SK-N-SH (cell line): ENCODE results near the gene PYY. TPM values are rescaled to one million over a fixed set of nuclear protein-coding genes. Genes with fewer than 3 reads are reported as not detected.

ENCODE experiments used
- CTCF ChIA-PET: fragments of 300-600, 350-600 bp; formaldehyde crosslinking; extraction: SDS; loops from one replicate; lab custom pipeline; 2021; lab: Yijun Ruan, JAX
- POLR2A ChIA-PET: fragments of 350-600 bp; sonication (Branson Sonifier 250); formaldehyde crosslinking; extraction: SDS; loops from one replicate; lab custom pipeline; 2020; ENCODE audit warnings: antibody characterized with exemption, inconsistent platforms; lab: Yijun Ruan, JAX
- DNase-seq: peaks from one replicate; pipeline ENCODE4 v3.0.0; 2012
- H2AFZ ChIP-seq: fragments of 200-600 bp; sonication (generic); 2 replicates; pipeline ENCODE4 v1.8.1; 2016; ENCODE audit warnings: antibody characterized with exemption, mild to moderate bottlenecking, low read depth
- H3F3A ChIP-seq: fragments of 200-600 bp; sonication (generic); replicated peaks from 2 replicates; pipeline ENCODE3; 2016; ENCODE audit warnings: antibody characterized with exemption, mild to moderate bottlenecking; ENCODE audit not compliant: insufficient read depth
- H3K27ac ChIP-seq, 2 experiments: fragments of 200-500 bp in 1 of 2; fragments of 200-600 bp in 1 of 2; sonication (Bioruptor generic) in 1 of 2; sonication (generic), shearing (Covaris generic) in 1 of 2; 2 replicates each; pipeline versions ENCODE4 v1.5.1 to v1.6.1; 2014 to 2016; ENCODE audit warnings: low read depth in 2 of 2, inconsistent platforms in 1 of 2, low read length in 1 of 2, mild to moderate bottlenecking in 1 of 2, mixed read lengths in 1 of 2
- H3K27me3 ChIP-seq: fragments of 200-600 bp; sonication (generic), shearing (Covaris generic); 2 replicates; pipeline ENCODE4 v1.6.1; 2016; ENCODE audit warnings: mixed run types; ENCODE audit not compliant: insufficient read depth
- H3K36me3 ChIP-seq, 2 experiments: fragments of 200-500 bp in 1 of 2; fragments of 200-600 bp in 1 of 2; sonication (Bioruptor generic) in 1 of 2; sonication (generic) in 1 of 2; replicated peaks in 1 of 2; 2 replicates each; pipeline versions ENCODE3 to v1.5.1; 2014 to 2016; ENCODE audit warnings: low read length in 1 of 2, mild to moderate bottlenecking in 1 of 2; ENCODE audit not compliant: insufficient read depth in 2 of 2, control insufficient read depth in 1 of 2
- H3K4me1 ChIP-seq, 2 experiments: fragments of 200-500 bp in 1 of 2; fragments of 200-600 bp in 1 of 2; sonication (Bioruptor generic) in 1 of 2; sonication (generic), shearing (Covaris generic) in 1 of 2; 2 replicates each; pipeline versions ENCODE4 v1.5.1 to v1.6.1; 2014 to 2016; ENCODE audit warnings: low read depth in 1 of 2, low read length in 1 of 2, mixed run types in 1 of 2; ENCODE audit not compliant: insufficient read depth in 2 of 2, control insufficient read depth in 1 of 2
- H3K4me2 ChIP-seq: fragments of 200-600 bp; sonication (generic), shearing (Covaris generic); 2 replicates; pipeline ENCODE4 v1.6.1; 2017; ENCODE audit warnings: mixed run types
- H3K4me3 ChIP-seq, 2 experiments: fragments of 200-500 bp in 1 of 2; fragments of 200-600 bp in 1 of 2; sonication (Bioruptor generic) in 1 of 2; sonication (generic), shearing (Covaris generic) in 1 of 2; 2 replicates each; pipeline versions ENCODE4 v1.5.1 to v1.8.1; 2014 to 2016; ENCODE audit warnings: low read depth in 2 of 2, inconsistent platforms in 1 of 2, low read length in 1 of 2, mild to moderate bottlenecking in 1 of 2, mixed read lengths in 1 of 2, moderate library complexity in 1 of 2
- H3K79me2 ChIP-seq: fragments of 200-600 bp; sonication (generic); 2 replicates; pipeline ENCODE4 v1.8.1; 2017; ENCODE audit warnings: mild to moderate bottlenecking; ENCODE audit not compliant: insufficient read depth
- H3K9ac ChIP-seq: fragments of 200-600 bp; sonication (generic); 2 replicates; pipeline ENCODE4 v1.6.1; 2017; ENCODE audit warnings: mixed run types
- H3K9me2 ChIP-seq: fragments of 200-600 bp; sonication (generic); 2 replicates; pipeline ENCODE4 v1.6.1; 2017; ENCODE audit warnings: mixed run types
- H3K9me3 ChIP-seq: fragments of 200-600 bp; sonication (generic); 2 replicates; pipeline ENCODE4 v1.6.1; 2017; ENCODE audit warnings: mixed run types, mild to moderate bottlenecking, moderate library complexity
- H4K20me1 ChIP-seq: fragments of 200-600 bp; sonication (generic); 2 replicates; pipeline ENCODE4 v1.6.1; 2017; ENCODE audit warnings: mild to moderate bottlenecking, mixed run types; ENCODE audit not compliant: insufficient read depth
- CHD2 ChIP-seq: fragments of 150-350 bp; IDR thresholded peaks from 2 replicates; pipeline ENCODE4 v1.6.1; 2018; ENCODE audit warnings: low read length; ENCODE audit not compliant: partially characterized antibody
- ELF1 ChIP-seq: IDR thresholded peaks from 2 replicates; pipeline ENCODE4 v1.4.0; 2012
- EP300 ChIP-seq, 2 experiments: IDR thresholded peaks; 2 replicates each; pipeline versions ENCODE4 v1.4.0 to v1.6.1; 2012; ENCODE audit warnings: borderline replicate concordance in 1 of 2, low read depth in 1 of 2, low read length in 1 of 2
- EZH2phosphoT487 ChIP-seq: fragments of 200-600 bp; sonication (generic); IDR thresholded peaks from 2 replicates; pipeline ENCODE4 v1.6.1; 2017; ENCODE audit warnings: low read depth, mixed run types, mild to moderate bottlenecking, antibody characterized with exemption, moderate library complexity, borderline replicate concordance
- FOSL2 ChIP-seq: IDR thresholded peaks from 2 replicates; pipeline ENCODE4 v1.4.0; 2012; ENCODE audit warnings: low read depth, mild to moderate bottlenecking, moderate library complexity, borderline replicate concordance
- FOXJ3 ChIP-seq: sonication (generic); formaldehyde crosslinking; IDR thresholded peaks from 2 replicates; pipeline ENCODE4 v1.5.1; 2020; ENCODE audit warnings: mild to moderate bottlenecking, missing genetic modification reagents
- GABPA ChIP-seq: IDR thresholded peaks from 2 replicates; pipeline ENCODE4 v1.4.0; 2012; ENCODE audit warnings: low read depth, mild to moderate bottlenecking
- GATA2 ChIP-seq: sonication (generic); formaldehyde crosslinking; IDR thresholded peaks from 2 replicates; pipeline ENCODE4 v1.5.0; 2020; ENCODE audit warnings: mild to moderate bottlenecking, missing genetic modification reagents
- JUND ChIP-seq: IDR thresholded peaks from 2 replicates; pipeline ENCODE4 v1.4.0; 2012
- MEF2A ChIP-seq: IDR thresholded peaks from 2 replicates; pipeline ENCODE4 v1.4.0; 2012; ENCODE audit warnings: low read depth, borderline replicate concordance
- NRF1 ChIP-seq: IDR thresholded peaks from 2 replicates; pipeline ENCODE4 v1.6.1; 2012; ENCODE audit warnings: low read depth, mild to moderate bottlenecking, low read length
- POLR2AphosphoS5 ChIP-seq: IDR thresholded peaks from 2 replicates; pipeline ENCODE4 v1.6.1; 2012; ENCODE audit warnings: low read depth, low read length
- RAD21 ChIP-seq: IDR thresholded peaks from 2 replicates; pipeline ENCODE4 v1.6.1; 2012; ENCODE audit warnings: mild to moderate bottlenecking, low read length
- RCOR1 ChIP-seq: fragments of 150-350 bp; IDR thresholded peaks from 2 replicates; pipeline ENCODE4 v1.6.1; 2017; ENCODE audit warnings: antibody characterized with exemption, low read length
- RFX5 ChIP-seq: IDR thresholded peaks from 2 replicates; pipeline ENCODE4 v1.6.1; 2012; ENCODE audit warnings: mild to moderate bottlenecking, improper control_type of control experiment, low read length
- RXRA ChIP-seq: IDR thresholded peaks from 2 replicates; pipeline ENCODE4 v1.4.0; 2012; ENCODE audit warnings: low read depth, mild to moderate bottlenecking, borderline replicate concordance
- TAF1 ChIP-seq: IDR thresholded peaks from 2 replicates; pipeline ENCODE4 v1.6.1; 2012; ENCODE audit warnings: low read depth, mild to moderate bottlenecking, low read length, moderate library complexity, borderline replicate concordance
- TEAD4 ChIP-seq: IDR thresholded peaks from 2 replicates; pipeline ENCODE4 v1.4.0; 2012; ENCODE audit warnings: mild to moderate bottlenecking, borderline replicate concordance; ENCODE audit not compliant: insufficient read depth
- WGBS: methylation state at CpG from one replicate; pipeline ENCODE4 v1.1.6; 2017; ENCODE audit warnings: low lambda C conversion rate; 5-methylcytosine and 5-hydroxymethylcytosine counted together
- polyA plus RNA-seq, 3 experiments: library from polyadenylated mRNA; depleted of rRNA; stranded (reverse); fragments of >200 nt; gene quantifications; 2 replicates each; pipeline ENCODE4 v1.2.3, GENCODE V29; 2012
- TF ChIP-seq, protein P1 (sequence below): IDR thresholded peaks from 2 replicates; pipeline ENCODE4 v1.4.0; 2012; ENCODE audit warnings: low read depth, borderline replicate concordance
- TF ChIP-seq, protein P2 (sequence below): IDR thresholded peaks from 2 replicates; pipeline ENCODE4 v1.6.1; 2012; ENCODE audit warnings: mild to moderate bottlenecking, low read depth, low read length, moderate library complexity
- TF ChIP-seq, protein P3 (sequence below): IDR thresholded peaks from 2 replicates; pipeline ENCODE4 v1.4.0; 2012; ENCODE audit warnings: low read depth
- TF ChIP-seq, protein P4 (sequence below): IDR thresholded peaks from 2 replicates; pipeline ENCODE4 v1.4.0; 2012; ENCODE audit warnings: low read depth, borderline replicate concordance

The PYY gene
- polyA plus RNA-seq, 1 of the 3 experiments (the other 2 are of a cell fraction) = 0.21 TPM

DNA sequence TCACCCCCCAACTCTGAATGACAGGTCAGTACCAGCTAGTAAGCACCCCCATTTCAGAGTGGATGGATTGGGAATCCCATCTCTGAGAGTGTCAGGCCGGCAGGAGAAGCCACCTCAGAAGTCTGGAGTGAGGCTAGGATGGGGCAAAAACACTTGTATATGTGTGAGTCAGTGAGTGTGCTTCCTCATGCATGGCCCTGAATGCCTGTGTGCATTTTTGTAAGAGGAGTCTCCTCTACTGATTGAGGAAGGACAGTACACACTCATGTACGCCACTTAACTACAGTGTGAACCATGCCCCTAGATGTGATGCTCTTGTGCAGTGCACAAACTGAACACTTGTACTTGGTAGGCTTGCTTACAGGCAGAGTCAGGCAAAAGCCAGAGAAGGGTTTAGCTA lies 28.4 kb upstream of the PYY start:
- no peak for DNase-seq
- H3K4me1 ChIP-seq = peaks cover 0 to 16% of the 10 kb centered on the region in 2 experiments; a peak in 1 of 4 replicates
- H3K36me3 ChIP-seq = no peaks in the 10 kb centered on the region
- WGBS = 90% methylated on average over 2 of the region's 2 CpGs
- CTCF ChIA-PET = interaction anchor here (1.1 to 5.3 kb wide), 8 partner anchors 13 to 104 kb away, joined by 3 to 52 read pairs (median 6); partner anchors contain the start of gene PPY
- no peak overlapping the region for H2AFZ ChIP-seq
- TF ChIP-seq EP300 (IDR thresholded peaks at IDR 0.05; ENCODE audit: borderline replicate concordance in 1 of 2, low read depth in 1 of 2, low read length in 1 of 2) = no peak
- TF ChIP-seq CHD2 = no peak
- TF ChIP-seq RXRA = no peak
- TF ChIP-seq FOXJ3 (CRISPR knock-in tag) = no peak
- no peak for TF ChIP-seq GATA2 (CRISPR knock-in tag)
- TF ChIP-seq EZH2phosphoT487 = no peak
- no peak for TF ChIP-seq FOSL2
- no peak for TF ChIP-seq RCOR1
- TF ChIP-seq, protein P1, sequence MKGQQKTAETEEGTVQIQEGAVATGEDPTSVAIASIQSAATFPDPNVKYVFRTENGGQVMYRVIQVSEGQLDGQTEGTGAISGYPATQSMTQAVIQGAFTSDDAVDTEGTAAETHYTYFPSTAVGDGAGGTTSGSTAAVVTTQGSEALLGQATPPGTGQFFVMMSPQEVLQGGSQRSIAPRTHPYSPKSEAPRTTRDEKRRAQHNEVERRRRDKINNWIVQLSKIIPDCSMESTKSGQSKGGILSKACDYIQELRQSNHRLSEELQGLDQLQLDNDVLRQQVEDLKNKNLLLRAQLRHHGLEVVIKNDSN = no peak
- TF ChIP-seq NRF1 = no peak
- no peak for TF ChIP-seq MEF2A
- no peak for TF ChIP-seq RFX5
- TF ChIP-seq ELF1 = no peak
- TF ChIP-seq TAF1 = no peak
- TF ChIP-seq POLR2AphosphoS5 = no peak
- peaks cover 19% of the 10 kb centered on the region; the same call in 1 of the 2 replicates for H3K27me3 ChIP-seq
- H3K9ac ChIP-seq = no peak overlapping the region
- POLR2A ChIA-PET = no interaction called here
- no peaks in the 10 kb centered on the region for H3K79me2 ChIP-seq
- no peaks in the 10 kb centered on the region for H3K9me3 ChIP-seq
- H4K20me1 ChIP-seq = no peaks in the 10 kb centered on the region
- H3F3A ChIP-seq = no peaks in the 10 kb centered on the region
- no peak overlapping the region for H3K27ac ChIP-seq
- no peak overlapping the region for H3K4me3 ChIP-seq
- H3K9me2 ChIP-seq = no peaks in the 10 kb centered on the region
- no peak overlapping the region for H3K4me2 ChIP-seq

DNA sequence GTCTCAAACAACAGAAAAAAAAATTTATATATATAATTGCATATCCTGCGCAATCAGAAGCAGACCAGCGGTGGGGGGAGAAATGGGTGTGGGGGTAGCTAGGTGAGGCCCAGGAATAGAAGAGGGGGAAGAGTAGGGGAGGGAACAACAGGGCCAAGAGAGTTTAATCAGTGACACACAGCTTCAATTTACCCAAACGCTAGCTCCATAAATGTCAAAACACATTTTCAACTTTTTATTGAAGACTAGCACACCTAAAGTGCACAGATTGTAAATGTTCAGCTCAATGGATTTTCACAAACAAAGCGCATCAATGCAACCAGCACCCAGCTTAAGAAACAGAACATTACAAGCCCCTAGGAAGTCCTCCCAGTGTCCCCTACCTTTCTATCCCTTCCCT lies 25.9 kb upstream of the PYY start:
- H3K27me3 ChIP-seq = peaks cover 19% of the 10 kb centered on the region; the same call in 1 of the 2 replicates
- no peak overlapping the region; a peak in 1 of 4 replicates for H3K27ac ChIP-seq
- 64% methylated on average over 4 of the region's 4 CpGs for WGBS
- H3K4me3 ChIP-seq = no peak overlapping the region
- H3F3A ChIP-seq = no peaks in the 10 kb centered on the region
- no peaks in the 10 kb centered on the region for H4K20me1 ChIP-seq
- H3K9me3 ChIP-seq = no peaks in the 10 kb centered on the region
- no peaks in the 10 kb centered on the region for H3K36me3 ChIP-seq
- H2AFZ ChIP-seq = no peak overlapping the region
- peaks cover 0 to 24% of the 10 kb centered on the region in 2 experiments; a peak in 2 of 4 replicates for H3K4me1 ChIP-seq
- no peak overlapping the region for H3K9ac ChIP-seq
- DNase-seq = no peak
- CTCF ChIA-PET = interaction anchor here (1.1 to 3.0 kb wide), 4 partner anchors 14 to 99 kb away, joined by 4 to 25 read pairs (median 6); no protein-coding TSS in a partner anchor
- H3K9me2 ChIP-seq = no peaks in the 10 kb centered on the region
- no peaks in the 10 kb centered on the region for H3K79me2 ChIP-seq
- no peak overlapping the region for H3K4me2 ChIP-seq
- POLR2A ChIA-PET = no interaction called here
- TF ChIP-seq RAD21 = no peak
- TF ChIP-seq EP300 (IDR thresholded peaks at IDR 0.05; ENCODE audit: borderline replicate concordance in 1 of 2, low read depth in 1 of 2, low read length in 1 of 2) = no peak
- TF ChIP-seq, protein P2, sequence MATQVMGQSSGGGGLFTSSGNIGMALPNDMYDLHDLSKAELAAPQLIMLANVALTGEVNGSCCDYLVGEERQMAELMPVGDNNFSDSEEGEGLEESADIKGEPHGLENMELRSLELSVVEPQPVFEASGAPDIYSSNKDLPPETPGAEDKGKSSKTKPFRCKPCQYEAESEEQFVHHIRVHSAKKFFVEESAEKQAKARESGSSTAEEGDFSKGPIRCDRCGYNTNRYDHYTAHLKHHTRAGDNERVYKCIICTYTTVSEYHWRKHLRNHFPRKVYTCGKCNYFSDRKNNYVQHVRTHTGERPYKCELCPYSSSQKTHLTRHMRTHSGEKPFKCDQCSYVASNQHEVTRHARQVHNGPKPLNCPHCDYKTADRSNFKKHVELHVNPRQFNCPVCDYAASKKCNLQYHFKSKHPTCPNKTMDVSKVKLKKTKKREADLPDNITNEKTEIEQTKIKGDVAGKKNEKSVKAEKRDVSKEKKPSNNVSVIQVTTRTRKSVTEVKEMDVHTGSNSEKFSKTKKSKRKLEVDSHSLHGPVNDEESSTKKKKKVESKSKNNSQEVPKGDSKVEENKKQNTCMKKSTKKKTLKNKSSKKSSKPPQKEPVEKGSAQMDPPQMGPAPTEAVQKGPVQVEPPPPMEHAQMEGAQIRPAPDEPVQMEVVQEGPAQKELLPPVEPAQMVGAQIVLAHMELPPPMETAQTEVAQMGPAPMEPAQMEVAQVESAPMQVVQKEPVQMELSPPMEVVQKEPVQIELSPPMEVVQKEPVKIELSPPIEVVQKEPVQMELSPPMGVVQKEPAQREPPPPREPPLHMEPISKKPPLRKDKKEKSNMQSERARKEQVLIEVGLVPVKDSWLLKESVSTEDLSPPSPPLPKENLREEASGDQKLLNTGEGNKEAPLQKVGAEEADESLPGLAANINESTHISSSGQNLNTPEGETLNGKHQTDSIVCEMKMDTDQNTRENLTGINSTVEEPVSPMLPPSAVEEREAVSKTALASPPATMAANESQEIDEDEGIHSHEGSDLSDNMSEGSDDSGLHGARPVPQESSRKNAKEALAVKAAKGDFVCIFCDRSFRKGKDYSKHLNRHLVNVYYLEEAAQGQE = no peak
- no peak for TF ChIP-seq TAF1
- TF ChIP-seq TEAD4 = no peak
- TF ChIP-seq RXRA = no peak
- no peak for TF ChIP-seq GATA2 (CRISPR knock-in tag)
- no peak for TF ChIP-seq ELF1
- TF ChIP-seq POLR2AphosphoS5 = no peak
- TF ChIP-seq, protein P3, sequence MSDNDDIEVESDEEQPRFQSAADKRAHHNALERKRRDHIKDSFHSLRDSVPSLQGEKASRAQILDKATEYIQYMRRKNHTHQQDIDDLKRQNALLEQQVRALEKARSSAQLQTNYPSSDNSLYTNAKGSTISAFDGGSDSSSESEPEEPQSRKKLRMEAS = no peak
- no peak for TF ChIP-seq EZH2phosphoT487
- TF ChIP-seq, protein P4, sequence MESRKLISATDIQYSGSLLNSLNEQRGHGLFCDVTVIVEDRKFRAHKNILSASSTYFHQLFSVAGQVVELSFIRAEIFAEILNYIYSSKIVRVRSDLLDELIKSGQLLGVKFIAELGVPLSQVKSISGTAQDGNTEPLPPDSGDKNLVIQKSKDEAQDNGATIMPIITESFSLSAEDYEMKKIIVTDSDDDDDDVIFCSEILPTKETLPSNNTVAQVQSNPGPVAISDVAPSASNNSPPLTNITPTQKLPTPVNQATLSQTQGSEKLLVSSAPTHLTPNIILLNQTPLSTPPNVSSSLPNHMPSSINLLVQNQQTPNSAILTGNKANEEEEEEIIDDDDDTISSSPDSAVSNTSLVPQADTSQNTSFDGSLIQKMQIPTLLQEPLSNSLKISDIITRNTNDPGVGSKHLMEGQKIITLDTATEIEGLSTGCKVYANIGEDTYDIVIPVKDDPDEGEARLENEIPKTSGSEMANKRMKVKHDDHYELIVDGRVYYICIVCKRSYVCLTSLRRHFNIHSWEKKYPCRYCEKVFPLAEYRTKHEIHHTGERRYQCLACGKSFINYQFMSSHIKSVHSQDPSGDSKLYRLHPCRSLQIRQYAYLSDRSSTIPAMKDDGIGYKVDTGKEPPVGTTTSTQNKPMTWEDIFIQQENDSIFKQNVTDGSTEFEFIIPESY = no peak
- TF ChIP-seq JUND = no peak
- no peak for TF ChIP-seq FOSL2
- TF ChIP-seq RCOR1 = no peak
- TF ChIP-seq GABPA = no peak
